Loucy (cell line): Measurements from ENCODE around the gene TSSK6.

ENCODE experiments used
- CTCF ChIP-seq: fragments of 200-600 bp; sonication (generic); conservative IDR thresholded peaks from 2 replicates; pipeline ENCODE4 v1.5.1; 2014; ENCODE audit warnings: mild to moderate bottlenecking, antibody characterized with exemption, low read length
- EZH2phosphoT487 ChIP-seq: fragments of 200-600 bp; IDR thresholded peaks from 2 replicates; pipeline ENCODE4 v1.6.1; 2018; ENCODE audit warnings: antibody characterized with exemption, mild to moderate bottlenecking, moderate library complexity, borderline replicate concordance

- TF ChIP-seq CTCF: no peak
- no peak for TF ChIP-seq EZH2phosphoT487
Measured at GRCh38 chr19:19538061-19538784, 22.9 kb upstream of the TSSK6 start, which contains the start of gene CILP2.
